ENCODE data around the gene CD40LG. TPM values are rescaled to one million over a fixed set of nuclear protein-coding genes. Genes with fewer than 3 reads are reported as not detected.
A peak's percentile ranks its signal among the peaks of the same experiment; 100 is the strongest.

CD40LG gene
- total RNA-seq, 1 donor from 2014 or later: not detected

GRCh38 chrX:136691028-136691809 is 43.3 kb downstream of the CD40LG start:
- Mint-ChIP-seq H3K27ac (ENCODE audit: unreplicated experiment) (no peak overlapping the region), H3K9me3 (ENCODE audit: unreplicated experiment) (no peaks in the 10 kb centered on the region), H3K4me1 (ENCODE audit: unreplicated experiment) (peaks cover 4% of the 10 kb centered on the region), H3K4me3 (ENCODE audit: unreplicated experiment) (no peak overlapping the region), H3K27me3 (ENCODE audit: unreplicated experiment) (no peaks in the 10 kb centered on the region), H3K36me3 (ENCODE audit: low read depth, unreplicated experiment) (no peaks in the 10 kb centered on the region)
- TF ChIP-seq CTCF (IDR thresholded peaks at IDR 0.05; ENCODE audit: unreplicated experiment): no peak
- DNase-seq (ENCODE audit: low spot score): no peak

DNA sequence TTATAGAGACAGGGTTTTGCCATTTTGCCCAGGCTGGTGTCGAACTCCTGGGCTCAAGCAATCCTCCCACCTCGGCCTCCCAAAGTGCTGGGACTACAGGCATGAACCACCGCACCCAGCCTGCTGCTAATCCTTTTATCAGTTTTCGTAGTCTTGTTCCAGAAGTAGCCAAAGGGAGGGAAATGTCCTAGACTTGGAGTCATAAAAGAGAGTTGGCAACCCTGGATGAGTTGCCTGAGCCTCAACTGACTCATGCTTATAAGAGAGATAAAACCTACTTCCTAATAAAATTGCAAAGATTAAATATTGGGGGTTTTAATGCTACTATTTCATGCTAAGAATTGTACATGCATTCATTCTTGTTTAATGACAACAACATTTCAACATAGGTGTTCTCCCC is 44.3 kb downstream of the CD40LG start:
- no peak for TF ChIP-seq CTCF (IDR thresholded peaks at IDR 0.05; ENCODE audit: unreplicated experiment)
- Mint-ChIP-seq H3K27ac (ENCODE audit: unreplicated experiment) (no peak overlapping the region), H3K27me3 (ENCODE audit: unreplicated experiment) (no peaks in the 10 kb centered on the region), H3K4me1 (ENCODE audit: unreplicated experiment) (peaks cover 4% of the 10 kb centered on the region), H3K36me3 (ENCODE audit: low read depth, unreplicated experiment) (no peaks in the 10 kb centered on the region), H3K4me3 (ENCODE audit: unreplicated experiment) (no peak overlapping the region), H3K9me3 (ENCODE audit: unreplicated experiment) (no peaks in the 10 kb centered on the region)
- DNase-seq (ENCODE audit: low spot score): no peak

DNA sequence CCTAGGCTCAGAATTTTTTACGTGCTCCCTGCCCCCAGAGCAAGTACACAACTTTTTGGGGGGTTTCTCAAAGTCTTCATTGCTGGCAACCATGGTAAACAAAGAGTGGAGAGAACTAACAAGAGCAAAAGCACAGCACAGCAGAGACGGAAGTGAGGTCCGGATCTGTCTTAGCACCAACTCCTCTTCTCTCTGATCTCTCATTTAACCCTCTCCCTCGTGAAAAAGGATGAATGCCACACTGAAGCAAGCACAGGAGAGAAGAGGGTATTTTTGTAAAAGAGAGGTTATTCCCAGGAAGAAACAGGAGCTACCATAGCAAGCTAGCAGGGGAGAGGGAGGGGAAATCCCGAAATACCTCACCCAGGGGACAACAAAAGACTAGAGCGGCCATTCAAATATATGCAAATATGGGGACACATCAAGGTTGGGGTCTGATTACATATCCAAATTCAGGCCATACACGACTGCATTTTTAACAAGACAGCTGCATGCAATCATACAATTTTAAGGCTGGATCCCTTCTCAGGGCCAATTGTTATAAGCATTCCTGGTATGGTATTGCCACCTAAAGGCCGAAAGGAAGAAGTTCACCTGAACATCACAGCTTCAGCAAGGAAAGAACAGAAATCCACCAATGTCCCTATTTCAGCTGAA is 46.6 kb downstream of the CD40LG start:
- Mint-ChIP-seq H3K27me3 (ENCODE audit: unreplicated experiment) (no peaks in the 10 kb centered on the region), H3K36me3 (ENCODE audit: low read depth, unreplicated experiment) (no peaks in the 10 kb centered on the region), H3K4me1 (ENCODE audit: unreplicated experiment) (peaks cover 4% of the 10 kb centered on the region), H3K27ac (ENCODE audit: unreplicated experiment) (no peak overlapping the region), H3K9me3 (ENCODE audit: unreplicated experiment) (no peaks in the 10 kb centered on the region), H3K4me3 (ENCODE audit: unreplicated experiment) (no peak overlapping the region)
- no peak for DNase-seq (ENCODE audit: low spot score)
- TF ChIP-seq CTCF (IDR thresholded peaks at IDR 0.05; ENCODE audit: unreplicated experiment): peak; percentile 35

GRCh38 chrX:136697156-136697555 is 49.2 kb downstream of the CD40LG start:
- DNase-seq (ENCODE audit: low spot score): no peak
- Mint-ChIP-seq H3K4me1 (ENCODE audit: unreplicated experiment) (peaks cover 4% of the 10 kb centered on the region), H3K9me3 (ENCODE audit: unreplicated experiment) (no peaks in the 10 kb centered on the region), H3K27me3 (ENCODE audit: unreplicated experiment) (no peaks in the 10 kb centered on the region), H3K4me3 (ENCODE audit: unreplicated experiment) (no peak overlapping the region), H3K36me3 (ENCODE audit: low read depth, unreplicated experiment) (no peaks in the 10 kb centered on the region), H3K27ac (ENCODE audit: unreplicated experiment) (no peak overlapping the region)
- TF ChIP-seq CTCF (IDR thresholded peaks at IDR 0.05; ENCODE audit: unreplicated experiment): no peak

DNA sequence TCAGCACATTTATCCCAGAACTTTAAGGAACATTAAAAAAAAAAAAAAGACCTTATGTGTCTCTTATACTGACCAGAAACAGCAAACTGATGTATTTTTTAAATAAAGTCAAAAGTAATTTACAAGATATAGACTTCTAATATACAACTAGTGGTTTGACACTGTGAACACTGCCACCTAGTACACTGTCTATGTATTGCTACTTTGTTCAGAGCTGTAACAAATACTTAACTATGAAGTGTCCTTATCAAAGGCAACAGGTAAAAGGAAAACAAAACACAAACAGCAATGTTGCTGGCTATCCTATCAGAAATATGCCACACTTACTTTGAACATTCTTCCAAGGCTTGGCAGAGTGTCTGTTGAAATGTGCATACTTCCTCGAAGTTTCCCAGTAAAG is 60.4 kb downstream of the CD40LG start:
- Mint-ChIP-seq H3K4me1 (ENCODE audit: unreplicated experiment) (no peaks in the 10 kb centered on the region), H3K4me3 (ENCODE audit: unreplicated experiment) (no peak overlapping the region), H3K27me3 (ENCODE audit: unreplicated experiment) (no peaks in the 10 kb centered on the region), H3K36me3 (ENCODE audit: low read depth, unreplicated experiment) (no peaks in the 10 kb centered on the region), H3K27ac (ENCODE audit: unreplicated experiment) (no peak overlapping the region), H3K9me3 (ENCODE audit: unreplicated experiment) (no peaks in the 10 kb centered on the region)
- peak; percentile 28 for TF ChIP-seq CTCF (IDR thresholded peaks at IDR 0.05; ENCODE audit: unreplicated experiment)
- no peak for DNase-seq (ENCODE audit: low spot score)
